Activated CD4-positive, alpha-beta T cell treated with anti-CD3 and anti-CD28 coated beads, Interleukin-2, amount 10 ng/mL, durations not matched to agents 7 days and 5 days (primary cell): ENCODE results near the gene PRODH. TPM values are rescaled to one million over a fixed set of nuclear protein-coding genes. Genes with fewer than 3 reads are reported as not detected.
"Not testable (repeated sequence)": the region's sequence is repeated elsewhere in the genome, so short reads cannot be mapped to it uniquely, and the experiment has no call there.

Experiments used
- CTCF ChIA-PET: fragments of 350-600 bp; sonication (Branson Sonifier 250); formaldehyde crosslinking; loops from one replicate; lab custom pipeline; 2021; ENCODE audit warnings: antibody characterized with exemption; lab: Charles Lee
- POLR2A ChIA-PET: fragments of 350-600 bp; sonication (Branson Sonifier 250); formaldehyde crosslinking; loops from one replicate; lab custom pipeline; 2021; ENCODE audit warnings: antibody characterized with exemption; lab: Charles Lee
- DNase-seq: peaks from one replicate; pipeline ENCODE4 v3.0.0-alpha.2; 2020
- H3K27ac Mint-ChIP-seq: one replicate; pipeline ENCODE4 v1.8.0; 2021; ENCODE audit warnings: mild to moderate bottlenecking, moderate library complexity, mixed read lengths
- H3K27me3 Mint-ChIP-seq: one replicate; pipeline ENCODE4 v1.8.0; 2021; ENCODE audit warnings: mixed read lengths
- H3K36me3 Mint-ChIP-seq: one replicate; pipeline ENCODE4 v1.8.0; 2021; ENCODE audit warnings: low read depth, mixed read lengths
- H3K4me1 Mint-ChIP-seq: one replicate; pipeline ENCODE4 v1.8.0; 2021; ENCODE audit warnings: mixed read lengths
- H3K4me3 Mint-ChIP-seq: one replicate; pipeline ENCODE4 v1.8.0; 2021; ENCODE audit warnings: mild to moderate bottlenecking, moderate library complexity, mixed read lengths
- H3K9me3 Mint-ChIP-seq: one replicate; pipeline ENCODE4 v1.8.0; 2021; ENCODE audit warnings: mixed read lengths
- total RNA-seq, 2 experiments: library from RNA; stranded (reverse); gene quantifications; one replicate each; pipeline ENCODE4 v1.2.3, GENCODE V29; 2021

Gene PRODH
- total RNA-seq, 2 experiments from 2014 or later: 0.06 to 0.25 TPM

DNA sequence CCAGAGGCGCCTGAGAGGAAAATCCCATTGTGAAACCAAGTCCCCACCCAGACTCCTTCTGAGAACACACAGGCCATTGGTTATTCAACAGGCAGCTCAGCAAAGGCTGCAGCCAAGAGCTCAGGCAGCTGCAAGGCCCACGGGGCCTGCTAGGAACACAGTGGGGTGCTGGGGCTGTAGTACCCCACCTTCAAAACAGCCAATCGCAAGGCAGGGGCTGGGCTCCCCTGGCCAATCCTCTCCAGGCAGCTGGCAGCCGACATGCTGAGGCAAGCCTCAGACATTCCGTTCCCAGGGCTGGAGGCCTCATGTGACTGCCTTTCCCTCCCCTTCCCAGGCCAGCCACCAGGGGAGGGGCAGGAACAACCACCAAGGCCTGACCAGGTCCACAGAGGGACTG is 6.6 kb downstream of the PRODH start:
- H3K4me3 Mint-ChIP-seq: no peak overlapping the region
- no peaks in the 10 kb centered on the region for H3K4me1 Mint-ChIP-seq
- CTCF ChIA-PET: no interaction called here
- H3K36me3 Mint-ChIP-seq: no peaks in the 10 kb centered on the region
- no peak for DNase-seq
- POLR2A ChIA-PET: no interaction called here
- H3K9me3 Mint-ChIP-seq: no peaks in the 10 kb centered on the region
- no peaks in the 10 kb centered on the region for H3K27me3 Mint-ChIP-seq
- H3K27ac Mint-ChIP-seq: no peak overlapping the region

DNA sequence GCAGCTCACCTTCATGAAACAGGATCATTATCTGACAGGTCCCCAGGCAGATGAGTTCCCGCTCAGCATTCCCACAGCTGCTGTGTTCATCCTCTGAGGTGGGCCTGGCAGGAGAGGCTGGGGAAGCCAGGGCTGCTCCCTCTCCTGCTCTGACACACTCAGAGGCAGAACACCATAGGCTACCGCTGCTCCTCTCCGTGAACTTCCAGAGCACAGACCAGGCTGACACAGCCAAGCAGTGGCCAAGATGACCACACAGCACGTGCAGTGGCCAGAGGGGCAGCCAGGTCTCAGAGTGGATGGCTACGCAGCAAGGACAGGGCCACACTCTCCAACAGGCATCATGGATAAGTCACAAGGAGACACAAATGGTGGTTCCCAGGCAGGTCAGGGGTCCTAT is 8.5 kb downstream of the PRODH start:
- Mint-ChIP-seq H3K9me3 (no peaks in the 10 kb centered on the region), H3K4me1 (no peaks in the 10 kb centered on the region), H3K4me3 (no peak overlapping the region), H3K36me3 (no peaks in the 10 kb centered on the region), H3K27me3 (no peaks in the 10 kb centered on the region), H3K27ac (no peak overlapping the region)
- DNase-seq: no peak
- CTCF ChIA-PET: no interaction called here
- POLR2A ChIA-PET: no interaction called here

DNA sequence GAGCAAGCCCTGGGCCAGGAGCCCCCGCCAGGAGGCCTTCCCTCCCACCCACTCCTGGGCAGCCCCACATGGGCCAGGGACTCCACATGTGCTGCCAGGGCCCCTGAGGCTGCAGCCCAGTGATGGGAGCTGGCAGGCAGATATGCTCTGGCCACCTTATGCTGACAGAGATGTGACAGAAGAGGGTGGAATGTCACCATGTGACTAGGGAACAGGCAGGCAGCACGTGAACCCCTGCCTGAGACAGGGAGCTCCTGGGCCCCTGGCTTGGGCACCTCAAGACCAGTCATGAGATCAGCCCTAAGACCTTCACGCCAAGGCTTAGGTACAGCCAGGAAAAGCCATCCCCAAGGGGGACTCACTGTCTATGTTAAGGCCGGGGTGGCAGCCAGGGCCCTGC is 9.1 kb downstream of the PRODH start:
- Mint-ChIP-seq H3K36me3 (no peaks in the 10 kb centered on the region), H3K27me3 (no peaks in the 10 kb centered on the region), H3K4me1 (no peaks in the 10 kb centered on the region), H3K4me3 (no peak overlapping the region), H3K27ac (no peak overlapping the region), H3K9me3 (no peaks in the 10 kb centered on the region)
- ChIA-PET POLR2A (no interaction called here), CTCF (no interaction called here)
- DNase-seq: no peak

DNA sequence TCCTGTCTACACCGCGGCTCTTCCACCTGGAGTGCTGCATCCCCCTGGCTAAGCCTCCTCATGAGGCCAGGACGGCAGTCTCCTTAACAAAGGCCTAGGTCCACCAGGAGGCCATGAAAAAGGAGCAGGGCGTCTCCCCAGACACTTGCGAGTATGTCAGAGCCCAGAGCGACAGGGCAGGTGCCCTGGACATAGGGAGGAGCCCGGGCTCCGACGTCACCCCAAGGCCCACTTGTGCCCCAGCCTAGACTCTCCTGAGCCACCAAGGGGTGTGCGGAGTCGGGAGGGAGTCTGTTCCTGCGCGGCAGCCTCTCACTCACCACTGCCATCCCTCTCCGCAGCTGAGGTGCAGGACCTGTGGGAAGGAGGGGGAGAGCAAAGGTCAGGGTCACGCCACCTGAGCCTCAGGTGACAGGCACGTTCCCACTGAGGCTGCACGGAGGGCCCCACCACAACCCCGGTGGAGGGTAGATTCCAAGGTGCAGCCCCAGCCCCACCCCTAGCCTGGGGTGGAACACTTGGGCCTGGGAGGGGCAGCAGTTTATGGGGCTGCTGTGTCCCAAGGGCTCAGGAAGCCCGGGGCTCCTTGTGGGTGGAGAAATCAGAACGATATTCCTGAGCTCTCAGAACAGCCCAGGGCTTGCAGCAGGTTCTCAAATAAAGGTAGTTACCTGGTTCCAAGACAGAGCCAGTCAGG is 10.6 kb downstream of the PRODH start:
- no peak overlapping the region for H3K27ac Mint-ChIP-seq
- POLR2A ChIA-PET: no interaction called here
- no peaks in the 10 kb centered on the region for H3K9me3 Mint-ChIP-seq
- CTCF ChIA-PET: no interaction called here
- DNase-seq: no peak
- H3K36me3 Mint-ChIP-seq: no peaks in the 10 kb centered on the region
- no peaks in the 10 kb centered on the region for H3K4me1 Mint-ChIP-seq
- no peak overlapping the region for H3K4me3 Mint-ChIP-seq
- H3K27me3 Mint-ChIP-seq: no peaks in the 10 kb centered on the region

DNA sequence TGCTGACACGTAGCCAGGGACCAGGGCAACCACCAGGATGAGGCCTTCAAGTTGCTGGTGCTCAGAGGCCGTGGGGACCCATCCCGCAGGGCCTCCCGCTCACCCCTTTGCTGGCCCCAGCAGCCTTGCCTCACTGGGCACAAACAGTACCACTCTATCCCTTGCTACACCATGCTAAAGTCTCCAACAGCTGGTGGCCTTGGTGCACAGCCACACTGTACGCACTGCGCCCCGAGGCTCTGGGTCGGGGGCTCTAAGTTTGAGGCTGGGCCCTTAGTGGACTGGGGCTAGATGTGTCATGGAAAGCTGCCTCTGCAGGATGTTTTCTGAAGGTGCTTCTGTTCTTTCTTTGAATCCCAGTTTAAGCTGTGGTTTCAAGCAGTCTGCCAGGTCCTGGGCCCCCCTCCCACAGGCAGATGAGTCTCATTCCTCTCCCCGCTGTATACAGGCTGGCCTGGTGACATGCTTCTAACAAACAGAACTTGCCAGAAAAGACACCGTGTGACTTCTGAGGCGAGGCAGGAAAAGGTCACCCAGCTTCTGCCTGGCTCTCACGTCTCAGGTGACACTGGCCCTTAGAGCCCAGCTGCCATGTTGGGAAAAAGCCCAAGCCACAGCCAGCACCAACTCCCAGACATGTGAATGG is 15.7 kb downstream of the PRODH start:
- H3K27ac Mint-ChIP-seq, H3K27me3 Mint-ChIP-seq, CTCF ChIA-PET, POLR2A ChIA-PET, H3K4me3 Mint-ChIP-seq, DNase-seq, H3K9me3 Mint-ChIP-seq, H3K36me3 Mint-ChIP-seq, H3K4me1 Mint-ChIP-seq: not testable (repeated sequence)

DNA sequence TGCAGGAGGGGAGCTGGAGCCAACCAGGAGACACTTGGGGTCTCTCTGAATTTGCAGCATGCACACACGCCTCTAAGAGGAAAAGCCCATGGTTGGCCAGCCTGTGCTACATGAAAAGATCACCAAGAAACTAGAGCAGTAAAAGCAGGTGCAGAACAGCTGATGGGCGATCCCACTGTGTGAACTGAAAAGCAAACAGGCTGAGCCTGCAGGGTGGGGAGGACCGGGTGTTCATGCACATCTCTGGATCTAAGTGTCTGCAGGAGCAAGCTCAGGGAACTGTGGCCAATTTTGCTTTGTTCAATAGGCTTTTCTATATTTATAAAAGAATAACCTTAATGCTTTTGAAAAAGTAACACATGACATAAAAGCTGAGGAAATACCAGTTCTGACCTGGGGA is 18.3 kb downstream of the PRODH start:
- H3K9me3 Mint-ChIP-seq, POLR2A ChIA-PET, H3K4me1 Mint-ChIP-seq, H3K27me3 Mint-ChIP-seq, H3K4me3 Mint-ChIP-seq, DNase-seq, H3K36me3 Mint-ChIP-seq, H3K27ac Mint-ChIP-seq, CTCF ChIA-PET: not testable (repeated sequence)

DNA sequence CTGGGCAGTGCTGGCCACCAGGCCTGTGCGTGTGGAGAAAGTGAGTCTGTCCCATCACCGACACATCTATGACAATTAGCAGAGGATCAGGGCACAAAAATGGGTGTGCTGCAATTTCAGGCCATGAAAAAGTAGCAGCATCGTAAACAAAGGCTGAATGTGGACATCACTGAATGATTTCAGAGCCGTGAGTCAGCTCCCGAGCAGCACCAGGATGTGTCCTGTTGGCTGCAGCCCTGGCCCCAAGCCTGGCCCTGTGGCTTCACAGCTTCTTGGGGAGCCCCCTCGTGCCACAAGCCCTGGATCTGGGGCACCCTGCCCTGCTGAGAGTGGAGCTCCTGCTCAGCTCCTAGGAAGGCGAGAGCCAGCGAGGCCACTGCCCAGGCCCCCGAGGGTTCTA is 20.5 kb downstream of the PRODH start:
- DNase-seq, POLR2A ChIA-PET, H3K4me1 Mint-ChIP-seq, H3K9me3 Mint-ChIP-seq, H3K27me3 Mint-ChIP-seq, H3K27ac Mint-ChIP-seq, CTCF ChIA-PET, H3K4me3 Mint-ChIP-seq, H3K36me3 Mint-ChIP-seq: not testable (repeated sequence)

DNA sequence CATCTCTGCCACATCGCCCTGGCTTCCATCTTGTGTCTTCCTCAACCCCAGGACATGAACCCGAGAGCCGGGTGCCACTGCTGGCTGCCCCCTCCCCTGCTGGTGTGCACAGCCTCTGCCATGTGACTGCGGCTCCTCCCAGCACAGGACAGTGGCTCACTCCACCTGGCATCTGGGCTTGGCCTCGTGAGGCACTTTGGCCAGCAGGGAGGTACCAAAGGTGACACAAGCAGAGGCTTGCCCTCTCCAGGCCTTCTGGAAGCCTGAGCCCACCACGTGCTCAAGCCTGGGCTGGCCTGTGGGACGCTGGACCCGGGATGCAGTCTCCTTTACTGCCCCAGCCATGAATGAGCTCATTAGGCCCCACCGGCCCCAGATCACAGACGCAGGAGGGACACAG is 21.5 kb downstream of the PRODH start:
- POLR2A ChIA-PET, H3K27me3 Mint-ChIP-seq, H3K4me3 Mint-ChIP-seq, CTCF ChIA-PET, H3K4me1 Mint-ChIP-seq, DNase-seq, H3K27ac Mint-ChIP-seq, H3K9me3 Mint-ChIP-seq, H3K36me3 Mint-ChIP-seq: not testable (repeated sequence)

DNA sequence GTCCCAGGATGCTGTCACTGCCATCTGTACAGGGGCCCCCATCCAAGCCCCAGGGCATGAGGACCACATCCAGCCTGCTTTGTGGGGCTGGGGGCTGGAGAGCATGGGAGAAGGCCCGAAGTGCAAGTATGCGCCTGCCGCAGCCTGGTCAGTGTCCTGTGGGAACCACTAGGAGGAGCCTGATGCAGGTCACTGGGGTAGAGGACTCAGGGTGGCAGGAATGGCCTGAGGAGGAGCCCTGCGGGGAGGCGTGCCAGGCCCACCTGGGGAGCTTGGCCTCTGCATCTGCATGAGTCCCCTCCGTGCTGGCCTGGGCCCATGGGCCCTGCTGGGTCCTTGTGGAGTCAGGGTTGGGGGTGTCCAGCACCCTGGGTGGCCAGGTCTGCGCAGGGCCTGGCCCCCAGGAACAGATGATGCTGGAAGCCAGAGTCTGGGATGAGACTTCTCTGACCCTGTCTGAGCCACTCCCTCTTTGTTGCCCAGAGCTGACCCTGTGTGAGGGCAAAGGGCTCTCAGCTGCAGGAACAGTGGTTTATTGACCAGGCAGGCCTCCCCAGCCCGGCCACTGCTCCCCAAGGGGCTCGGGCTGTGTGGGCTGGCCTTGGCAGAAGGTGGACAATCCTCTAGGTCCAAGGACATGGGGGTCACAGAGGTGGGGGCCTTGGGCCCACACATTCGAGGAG is 23.7 kb downstream of the PRODH start:
- H3K27me3 Mint-ChIP-seq, H3K9me3 Mint-ChIP-seq: not testable (repeated sequence)

DNA sequence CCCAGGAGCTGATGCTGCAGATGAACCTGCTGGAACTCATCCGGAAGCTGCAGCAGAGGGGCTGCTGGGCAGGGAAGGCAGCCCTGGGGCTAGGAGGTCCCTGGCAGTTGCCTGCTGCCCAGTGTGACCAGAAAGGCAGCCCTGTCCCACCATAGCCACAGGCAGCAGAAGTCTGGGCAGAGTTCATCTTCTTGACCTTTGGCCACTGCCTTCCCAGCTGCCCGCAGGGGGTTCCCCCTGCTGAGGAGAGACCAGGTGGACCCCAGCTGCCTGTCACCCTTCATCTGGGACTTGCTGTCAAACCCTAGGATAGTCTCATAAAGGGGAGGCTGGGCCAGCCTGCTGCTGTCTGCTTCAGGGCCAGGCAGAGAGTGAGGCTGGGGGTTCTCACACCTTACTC is 24.6 kb downstream of the PRODH start:
- H3K36me3 Mint-ChIP-seq, H3K27me3 Mint-ChIP-seq, POLR2A ChIA-PET, DNase-seq, H3K4me3 Mint-ChIP-seq, H3K27ac Mint-ChIP-seq, H3K4me1 Mint-ChIP-seq, H3K9me3 Mint-ChIP-seq, CTCF ChIA-PET: not testable (repeated sequence)

More for the DNA sequence above, 23.7 kb downstream of the PRODH start:
- CTCF ChIA-PET, POLR2A ChIA-PET, H3K4me3 Mint-ChIP-seq, H3K36me3 Mint-ChIP-seq, DNase-seq, H3K27ac Mint-ChIP-seq, H3K4me1 Mint-ChIP-seq: not testable (repeated sequence)

DNA sequence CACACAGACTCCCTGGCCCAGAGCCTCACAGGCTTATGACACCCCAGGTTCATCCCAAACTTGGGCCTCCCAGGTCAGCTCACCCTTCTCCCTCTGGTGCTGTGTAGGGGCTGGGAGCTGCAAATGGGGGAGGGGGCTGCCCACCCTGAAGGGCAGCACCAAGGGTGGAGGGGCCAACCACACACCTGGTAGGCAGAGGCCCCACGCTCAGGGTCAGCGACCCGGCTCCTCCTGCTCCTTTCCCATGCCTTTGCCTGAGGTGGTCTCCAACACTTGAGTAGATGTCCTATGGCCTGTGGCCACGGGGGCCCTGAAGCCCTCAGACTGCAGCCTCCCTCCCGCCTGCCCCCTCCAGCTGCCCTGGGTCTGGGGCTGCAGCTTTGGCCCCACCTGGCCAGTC is 26.5 kb downstream of the PRODH start:
- Mint-ChIP-seq H3K36me3 (no peaks in the 10 kb centered on the region), H3K4me3 (no peak overlapping the region), H3K4me1 (no peaks in the 10 kb centered on the region), H3K27ac (no peak overlapping the region), H3K9me3 (no peaks in the 10 kb centered on the region), H3K27me3 (no peaks in the 10 kb centered on the region)
- POLR2A ChIA-PET: no interaction called here
- CTCF ChIA-PET: no interaction called here
- no peak for DNase-seq

DNA sequence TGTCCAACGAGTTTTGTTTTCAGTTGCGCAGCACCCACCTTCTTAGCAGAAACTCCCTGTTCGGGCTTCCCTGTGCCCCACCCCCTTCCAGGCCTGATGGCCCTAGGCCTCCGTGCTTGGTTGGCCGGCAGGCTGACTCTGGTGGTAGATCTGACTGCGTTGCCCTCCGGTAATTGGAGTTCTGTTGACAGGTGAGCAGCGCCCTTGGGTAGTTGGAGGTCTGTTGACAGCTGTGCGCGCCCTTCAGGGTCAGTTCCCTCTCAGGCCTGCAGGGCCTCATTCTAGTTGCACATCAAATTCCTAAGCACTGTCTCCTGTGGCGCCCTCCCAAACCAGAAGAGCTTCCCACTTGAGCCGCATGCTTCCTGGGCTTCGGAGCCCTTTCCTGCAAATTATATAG is 29.2 kb downstream of the PRODH start:
- Mint-ChIP-seq H3K4me3 (no peak overlapping the region), H3K27ac (no peak overlapping the region), H3K4me1 (no peaks in the 10 kb centered on the region), H3K27me3 (no peaks in the 10 kb centered on the region), H3K36me3 (no peaks in the 10 kb centered on the region), H3K9me3 (no peaks in the 10 kb centered on the region)
- CTCF ChIA-PET: no interaction called here
- no peak for DNase-seq
- POLR2A ChIA-PET: no interaction called here

DNA sequence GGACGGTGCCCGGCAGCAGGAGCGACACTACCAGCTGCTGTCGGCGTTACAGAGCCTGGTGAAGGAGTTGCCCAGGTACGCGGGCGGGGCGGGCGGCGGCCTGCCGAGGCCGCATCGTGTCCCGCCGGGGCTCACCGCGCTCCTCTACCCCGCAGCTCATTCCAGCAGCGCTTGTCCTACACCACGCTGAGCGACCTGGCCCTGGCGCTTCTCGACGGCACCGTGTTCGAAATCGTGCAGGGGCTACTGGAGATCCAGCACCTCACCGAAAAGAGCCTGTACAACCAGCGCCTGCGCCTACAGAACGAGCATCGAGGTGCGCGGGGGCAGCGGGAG is 29.7 kb downstream of the PRODH start:
- DNase-seq, H3K36me3 Mint-ChIP-seq, CTCF ChIA-PET, H3K27me3 Mint-ChIP-seq, POLR2A ChIA-PET, H3K27ac Mint-ChIP-seq, H3K4me3 Mint-ChIP-seq, H3K4me1 Mint-ChIP-seq, H3K9me3 Mint-ChIP-seq: not testable (repeated sequence)
